GM12872 (cell line): Measurements from ENCODE around the gene PPA2.

ENCODE experiments used
- CTCF ChIP-seq: IDR thresholded peaks from 3 replicates; pipeline ENCODE4 v1.5.1; 2011; ENCODE audit warnings: low read depth, mild to moderate bottlenecking, low read length, moderate library complexity; ENCODE audit not compliant: insufficient read depth

PPA2 gene

GRCh38 chr4:105458001-105458400 lies 15.9 kb downstream of the PPA2 start:
- no peak for TF ChIP-seq CTCF

- no peak for TF ChIP-seq CTCF
These were observed 17.9 kb downstream of the PPA2 start for GRCh38 chr4:105455998-105456397.

GRCh38 chr4:105455182-105455581 lies 18.7 kb downstream of the PPA2 start:
- TF ChIP-seq CTCF, result no peak

- TF ChIP-seq CTCF, result 0 out of 3 replicates have a peak, but pooled peaks have one; percentile 13
These were observed 20.2 kb downstream of the PPA2 start for GRCh38 chr4:105453550-105454205.

GRCh38 chr4:105451346-105451745 lies 22.5 kb downstream of the PPA2 start:
- TF ChIP-seq CTCF, result no peak

GRCh38 chr4:105440890-105441289 lies 33.0 kb downstream of the PPA2 start:
- no peak for TF ChIP-seq CTCF

- TF ChIP-seq CTCF, result no peak
These were observed 36.2 kb downstream of the PPA2 start for GRCh38 chr4:105437637-105438036.
